GM19240 (cell line): ENCODE results near the gene HSPA8.
A peak's percentile ranks its signal among the peaks of the same experiment; 100 is the strongest.
"Not testable (repeated sequence)": the region's sequence is repeated elsewhere in the genome, so short reads cannot be mapped to it uniquely, and the experiment has no call there.

Experiments used
- DNase-seq: peaks from one replicate; pipeline ENCODE4 v3.0.0; 2011; ENCODE audit warnings: low spot score; ENCODE audit not compliant: insufficient read length

The HSPA8 gene

DNA sequence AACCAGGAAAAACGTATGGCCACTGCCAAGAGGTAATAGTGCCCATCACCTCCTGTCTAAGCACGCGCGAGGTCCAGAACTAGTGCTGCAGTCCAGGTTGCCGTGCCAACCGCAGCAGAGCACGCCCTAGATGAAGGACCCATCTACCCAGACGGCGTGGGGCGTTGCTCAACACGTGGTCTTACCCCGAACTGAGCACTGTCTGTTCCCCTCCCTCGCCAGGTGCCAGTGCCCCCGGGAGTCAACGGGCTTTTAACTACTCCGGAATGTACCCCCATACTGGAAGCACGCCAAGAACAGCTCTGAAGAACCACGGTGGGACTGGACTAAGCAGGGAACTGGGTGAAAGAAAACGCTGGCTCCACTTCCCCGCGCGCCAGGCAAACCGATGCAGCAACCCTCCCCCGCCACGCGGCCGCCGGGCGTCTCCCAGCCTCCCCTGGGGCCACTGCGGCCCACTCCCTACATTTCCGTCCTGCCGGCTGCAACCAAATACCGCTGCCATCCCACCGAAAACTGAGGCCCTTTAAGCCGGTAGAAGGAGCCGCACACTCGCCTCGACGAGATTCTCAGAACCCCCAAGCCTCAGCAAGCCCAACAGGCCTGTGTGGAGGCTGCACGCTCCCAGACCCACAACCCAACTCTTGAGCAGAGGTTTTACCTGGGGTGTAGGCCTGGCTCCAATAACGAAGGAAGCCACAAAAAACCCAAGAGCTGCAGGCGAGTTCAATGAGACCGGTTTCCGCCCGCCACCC lies at the start of gene HSPA8:
HSPA8 (minus strand) TSS at position 734 of the 755 bp plus-strand sequence. CDS start 812 bp downstream, outside the sequence.
- no peak for DNase-seq

DNA sequence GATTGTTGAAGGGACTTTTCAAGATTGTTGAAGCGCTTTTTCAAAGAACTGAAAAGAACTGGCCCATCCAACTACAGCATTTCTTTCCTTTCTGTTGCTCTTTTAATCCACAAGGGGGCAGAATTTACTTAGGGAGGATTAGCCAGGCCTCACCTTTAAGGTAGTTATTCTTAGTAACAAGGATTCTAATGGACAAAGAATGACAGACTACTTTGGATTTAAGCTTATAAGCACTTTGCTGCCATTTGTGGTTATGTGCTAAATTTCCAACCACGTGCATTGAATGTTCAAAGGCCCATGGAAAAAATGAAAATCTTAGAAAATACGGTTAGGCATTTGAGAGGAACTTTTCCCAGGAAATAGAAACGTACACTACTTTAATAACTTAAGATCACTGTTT lies 49.5 kb upstream of the HSPA8 start:
- peak; percentile 43 for DNase-seq

DNA sequence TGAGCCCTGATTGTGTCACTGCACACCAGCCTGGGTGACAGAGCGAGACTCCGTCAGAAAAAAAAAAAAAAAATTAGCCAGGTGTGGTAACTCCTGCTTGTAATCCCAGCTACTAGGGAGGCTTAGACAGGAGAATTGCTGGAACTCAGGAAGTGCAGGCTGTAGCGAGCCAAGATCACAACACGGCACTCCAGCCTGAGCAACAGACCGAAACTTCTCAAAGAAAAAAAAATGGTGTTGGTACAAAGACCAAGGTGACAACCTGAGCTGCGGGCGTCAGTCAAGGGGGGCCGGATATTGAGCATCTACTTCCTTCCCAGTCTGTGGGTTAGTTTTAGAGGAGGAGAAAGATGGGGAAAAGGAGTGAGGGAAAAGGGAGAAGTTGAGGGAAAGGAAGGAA lies 48.5 kb upstream of the HSPA8 start:
- no peak for DNase-seq

DNA sequence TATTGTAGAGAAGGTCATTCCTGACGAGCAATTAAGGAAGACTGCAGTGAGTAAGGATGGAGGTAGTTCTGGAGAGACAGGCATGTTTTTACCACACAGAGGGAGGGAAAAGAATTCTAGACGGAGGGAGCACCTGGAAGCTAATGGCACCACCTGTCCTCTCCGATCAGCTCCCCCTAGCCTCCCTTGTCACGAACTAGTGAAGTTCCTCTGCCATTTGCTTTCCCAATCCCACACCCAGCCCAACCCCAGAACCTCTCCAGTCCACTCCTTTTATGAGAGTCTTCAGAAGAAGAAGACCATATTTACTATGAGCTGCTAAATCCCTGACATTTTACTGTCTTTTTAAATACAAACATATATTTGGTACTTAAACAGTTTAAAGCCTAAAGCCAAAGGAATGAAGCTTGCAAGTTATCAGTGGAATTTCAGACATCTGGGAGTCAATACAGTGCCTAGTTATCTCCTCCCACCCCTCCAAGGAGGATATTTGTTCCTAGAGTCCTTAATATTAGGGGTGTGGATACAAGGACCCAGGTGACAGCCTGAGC lies 46.1 kb upstream of the HSPA8 start:
- DNase-seq = no peak

DNA sequence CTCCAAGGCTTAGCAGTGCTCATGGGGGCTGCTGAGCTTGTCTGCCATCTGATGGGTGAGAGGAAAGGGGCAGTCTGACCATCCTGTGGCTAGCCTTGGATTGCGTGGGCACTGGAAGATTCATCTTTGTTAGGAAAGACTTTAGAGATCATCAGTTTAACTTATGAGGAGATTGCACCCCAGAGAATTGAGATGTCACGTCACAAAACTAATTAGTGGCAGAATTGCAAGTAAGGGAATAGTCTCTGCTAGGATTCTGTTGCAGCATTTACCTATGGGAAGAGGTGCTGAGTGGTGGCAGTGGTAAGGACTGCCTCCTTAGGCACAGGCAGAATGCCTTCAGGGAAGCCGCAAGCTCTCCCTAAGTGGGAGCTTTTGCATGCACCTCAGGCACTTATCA lies 42.8 kb upstream of the HSPA8 start:
- no peak for DNase-seq

DNA sequence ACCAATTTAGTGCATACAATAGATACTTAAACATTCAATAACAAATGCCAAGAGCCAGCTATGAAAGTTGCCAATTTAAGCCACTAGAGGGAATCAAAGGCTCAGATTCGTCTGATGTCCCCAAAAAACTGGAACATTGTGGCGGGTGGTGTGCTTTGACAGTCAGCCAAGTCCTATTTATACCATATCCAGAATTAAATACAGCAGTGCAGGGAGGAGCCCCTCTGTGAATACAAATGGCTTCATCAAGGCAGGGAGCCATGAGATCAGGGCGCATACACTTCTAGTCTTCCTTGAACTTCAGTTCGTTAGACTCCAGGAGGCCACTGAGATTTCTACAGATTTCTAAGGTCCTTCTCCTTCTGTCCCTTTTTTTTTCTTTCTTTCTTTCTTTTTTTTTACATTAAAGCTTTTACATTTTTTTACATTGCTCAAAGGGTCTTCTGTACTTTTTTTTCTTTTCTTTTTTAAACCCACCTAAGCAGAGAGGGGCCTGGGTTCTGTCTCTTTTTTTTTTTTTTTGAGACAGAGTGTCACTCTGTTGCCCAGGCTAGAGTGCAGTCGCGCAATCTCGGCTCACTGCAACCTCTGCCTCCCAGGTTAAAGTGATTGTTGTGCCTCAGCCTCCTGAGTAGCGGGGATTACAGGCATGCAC lies 41.5 kb upstream of the HSPA8 start:
- no peak for DNase-seq

DNA sequence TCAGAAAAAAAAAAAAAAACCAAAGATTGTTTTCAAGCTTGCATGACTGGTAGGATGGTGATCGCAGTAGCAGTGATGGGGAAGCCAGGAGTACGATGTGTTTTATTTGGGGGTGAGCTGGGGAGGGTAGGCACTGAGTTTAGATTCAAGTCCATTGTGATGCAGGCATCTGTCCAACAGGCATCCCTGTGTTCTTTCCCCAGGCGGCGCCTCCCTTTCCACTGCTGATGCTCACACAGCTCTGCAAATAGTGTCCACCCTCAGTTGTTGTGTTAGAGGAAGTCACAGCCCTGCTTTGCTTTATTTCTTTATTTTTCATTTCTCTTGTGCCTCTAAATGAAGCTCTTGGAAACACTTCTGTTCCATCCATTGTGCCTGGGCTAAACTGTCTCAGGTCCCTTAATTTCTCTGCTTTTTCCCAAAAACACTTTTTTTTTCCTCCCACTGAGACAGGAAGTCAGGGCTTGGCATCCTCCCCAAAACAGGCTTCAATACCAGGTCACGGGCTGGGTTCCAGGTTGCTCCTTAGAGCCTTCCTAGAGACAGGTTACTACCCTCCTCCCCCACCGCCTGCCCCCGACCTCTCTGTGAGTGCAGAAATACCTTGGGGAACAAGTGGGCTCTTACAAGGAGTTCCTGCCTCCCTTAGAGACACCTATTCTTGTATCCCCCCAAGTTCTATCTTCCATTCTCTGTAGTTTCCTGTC lies 38.6 kb upstream of the HSPA8 start:
- no peak for DNase-seq

DNA sequence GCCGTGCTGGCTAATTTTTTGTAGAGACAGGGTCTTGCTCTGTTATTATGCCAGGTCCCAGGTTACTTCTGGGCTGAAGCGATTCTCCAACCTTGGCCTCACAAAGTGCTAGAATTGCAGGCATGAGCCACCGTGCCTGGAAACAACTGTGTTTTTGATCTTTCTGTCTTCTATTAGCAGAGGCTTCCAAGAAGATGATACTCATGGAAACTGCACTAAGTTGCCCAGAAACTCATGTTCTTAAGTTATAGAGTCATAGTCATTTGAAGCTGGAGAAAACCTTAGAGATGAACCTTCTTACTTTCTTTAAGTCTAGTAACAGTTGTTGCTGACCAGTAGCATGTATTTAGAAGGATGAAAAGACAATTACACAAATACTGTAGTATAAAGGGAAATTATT lies 37.1 kb upstream of the HSPA8 start:
- no peak for DNase-seq

DNA sequence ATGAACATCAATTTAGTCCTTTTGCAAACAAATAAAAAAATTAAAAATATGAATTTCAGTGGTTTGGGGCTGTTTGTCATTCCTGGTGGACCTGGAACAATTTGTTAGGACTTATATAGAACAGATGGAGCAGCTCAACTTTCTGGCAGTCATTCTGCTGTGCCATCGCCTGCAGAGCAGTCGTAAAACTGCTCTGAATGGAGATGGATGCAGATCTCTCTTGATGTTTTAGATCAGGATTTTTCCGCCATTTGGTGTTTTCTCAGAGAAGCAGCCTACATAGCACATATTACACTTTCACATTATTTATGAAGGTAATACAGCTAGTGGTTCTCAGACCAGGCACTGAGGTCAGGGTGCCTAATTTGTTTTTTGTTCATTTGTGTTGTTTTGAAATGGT lies 31.8 kb upstream of the HSPA8 start:
- no peak for DNase-seq

DNA sequence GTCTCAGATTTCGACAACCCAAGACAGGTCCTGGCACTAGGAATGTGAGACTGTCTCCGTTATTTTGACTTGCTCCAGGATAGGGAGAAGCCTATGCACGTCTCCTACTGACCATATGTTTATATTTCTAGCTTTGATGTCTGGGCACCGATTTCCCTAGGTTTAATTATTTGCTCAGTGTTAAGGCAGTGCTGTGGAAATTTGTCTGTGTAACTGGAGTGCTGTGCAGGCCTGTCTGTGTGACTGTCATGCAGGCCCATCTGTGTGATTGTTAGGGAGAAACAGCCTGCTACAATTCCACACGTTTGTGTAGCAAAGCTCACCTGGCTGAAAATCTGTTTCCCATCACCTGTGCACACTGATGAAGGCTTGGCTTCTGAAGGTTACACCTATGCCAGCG lies 29.6 kb upstream of the HSPA8 start:
- DNase-seq = no peak

DNA sequence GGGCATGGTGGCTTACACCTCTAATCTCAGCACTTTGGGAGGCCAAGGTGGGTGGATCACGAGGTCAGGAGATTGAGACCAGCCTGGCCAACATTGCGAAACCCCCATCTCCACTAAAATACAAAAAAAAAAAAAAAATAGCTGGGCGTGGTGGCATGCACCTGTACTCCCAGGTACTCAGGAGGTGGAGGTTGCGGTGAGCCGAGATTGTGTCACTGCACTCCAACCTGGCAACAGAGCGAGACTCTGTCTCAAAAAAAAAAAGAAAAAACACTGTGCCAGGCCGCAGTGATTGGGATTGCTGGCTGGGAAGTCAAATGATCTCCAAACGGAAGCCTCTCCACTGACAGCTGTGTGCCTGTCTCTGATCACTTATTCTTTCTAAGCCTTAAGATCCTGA lies 28.2 kb upstream of the HSPA8 start:
- not testable (repeated sequence) for DNase-seq

DNA sequence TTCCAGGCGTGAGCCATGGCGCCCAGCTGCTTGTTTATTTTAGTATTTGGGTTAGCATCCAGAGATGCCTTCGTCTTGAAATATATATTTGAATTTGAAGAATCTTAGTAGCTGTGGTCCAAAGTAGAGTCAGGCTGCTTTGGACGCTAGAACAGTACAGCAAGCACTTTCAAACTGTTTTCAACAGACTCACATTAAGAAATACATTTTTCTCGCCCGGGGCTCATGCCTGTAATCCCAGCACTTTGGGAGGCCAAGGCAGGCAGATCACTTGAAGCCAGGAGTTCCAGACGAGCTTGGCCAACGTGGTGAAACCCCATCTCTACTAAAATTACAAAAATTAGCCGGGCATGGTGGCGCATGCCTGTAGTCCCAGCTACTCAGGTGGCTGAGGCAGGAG lies 27.0 kb upstream of the HSPA8 start:
- DNase-seq = not testable (repeated sequence)

DNA sequence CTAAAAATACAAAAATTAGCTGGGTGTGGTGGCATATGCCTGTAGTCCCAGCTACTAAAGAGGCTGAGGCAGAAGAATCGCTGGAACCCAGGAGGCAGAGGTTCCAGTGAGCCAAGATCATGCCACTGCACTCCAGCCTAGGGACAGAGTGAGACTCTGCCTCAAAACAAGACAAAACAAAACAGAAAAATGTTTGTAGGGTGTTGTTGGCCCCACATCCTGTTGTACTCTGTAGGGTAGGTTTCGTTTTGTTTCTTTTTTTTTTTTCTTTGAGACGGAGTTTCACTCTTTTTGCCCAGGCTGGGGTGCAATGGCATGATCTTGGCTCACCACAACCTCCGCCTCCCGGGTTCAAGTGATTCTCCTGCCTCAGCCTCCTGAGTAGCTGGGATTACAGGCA lies 25.7 kb upstream of the HSPA8 start:
- not testable (repeated sequence) for DNase-seq

DNA sequence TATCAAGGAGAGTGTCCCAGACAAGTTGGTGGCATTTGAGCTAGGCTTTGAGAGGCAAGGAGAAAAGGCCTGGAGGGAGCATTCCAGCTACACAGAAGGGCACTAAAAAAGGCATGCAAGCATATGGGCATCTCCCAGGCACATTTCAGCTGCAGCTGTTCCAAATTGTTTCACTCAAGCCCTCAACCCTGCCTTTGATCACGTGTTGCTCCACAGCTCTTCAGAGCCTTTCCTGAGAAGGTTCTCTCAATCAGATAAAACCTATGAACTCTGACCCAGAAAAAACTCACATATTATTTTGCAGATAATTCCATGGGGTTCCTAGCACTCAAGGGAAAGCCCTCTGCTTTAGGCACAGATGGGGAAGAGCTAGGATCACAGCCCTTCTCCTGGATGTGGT lies 24.4 kb upstream of the HSPA8 start:
- DNase-seq = no peak

DNA sequence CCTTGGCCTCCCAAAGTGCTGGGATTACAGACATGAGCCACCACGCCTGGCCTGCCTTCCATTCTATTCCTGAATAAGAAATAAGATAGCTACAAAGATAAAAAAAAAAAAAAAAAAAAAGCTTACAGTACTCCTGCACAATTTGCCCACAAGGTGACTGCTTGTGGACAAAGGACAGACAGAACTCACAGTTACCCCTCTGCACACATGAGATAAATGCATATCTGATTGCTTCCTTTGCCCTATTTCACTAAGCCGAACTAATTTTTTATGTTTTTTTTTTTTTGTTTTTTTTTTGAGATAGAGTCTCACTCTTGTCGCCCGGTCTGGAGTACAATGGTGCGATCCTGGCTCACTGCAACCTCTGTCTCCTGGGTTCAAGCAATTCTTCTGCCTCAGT lies 23.6 kb upstream of the HSPA8 start:
- DNase-seq = no peak

DNA sequence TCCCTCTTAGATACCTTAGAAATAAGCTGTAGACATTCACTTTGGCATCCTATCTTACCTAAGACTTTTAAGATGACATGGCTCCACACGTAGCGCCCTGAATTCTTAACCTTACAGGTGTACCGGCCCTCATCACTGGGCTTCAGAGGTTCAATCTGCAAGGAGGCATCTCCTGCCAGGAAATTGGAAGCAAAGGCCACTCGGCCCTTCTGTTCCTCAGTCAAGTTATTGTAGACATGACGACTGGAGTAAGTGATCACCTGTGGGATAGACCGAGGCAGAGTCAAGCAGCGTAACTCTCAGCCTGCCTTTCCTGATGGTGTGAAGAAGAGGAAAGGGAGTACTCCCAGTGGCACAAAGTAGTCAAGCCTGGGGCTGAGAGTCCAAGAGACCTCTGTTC lies 22.5 kb upstream of the HSPA8 start:
- DNase-seq = no peak

DNA sequence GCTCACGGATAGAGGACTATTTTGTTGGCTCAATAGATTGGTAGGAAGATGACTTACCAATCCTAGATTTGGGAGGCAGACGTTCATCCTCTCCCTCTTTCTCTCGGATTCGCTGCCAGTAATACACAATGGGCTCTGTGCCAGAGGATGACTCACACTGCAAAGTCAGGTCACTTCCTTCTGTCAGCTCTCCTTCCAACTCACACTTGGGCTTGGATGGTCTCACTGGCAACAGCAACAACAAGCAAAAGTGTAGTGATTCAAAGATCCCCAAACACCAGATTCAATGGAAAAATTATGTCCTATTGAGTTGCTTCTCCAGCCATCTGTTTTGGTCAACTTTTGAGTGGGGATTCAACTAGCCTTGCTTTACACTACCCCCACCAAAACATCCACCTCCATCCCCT lies 21.7 kb upstream of the HSPA8 start:
- no peak for DNase-seq

DNA sequence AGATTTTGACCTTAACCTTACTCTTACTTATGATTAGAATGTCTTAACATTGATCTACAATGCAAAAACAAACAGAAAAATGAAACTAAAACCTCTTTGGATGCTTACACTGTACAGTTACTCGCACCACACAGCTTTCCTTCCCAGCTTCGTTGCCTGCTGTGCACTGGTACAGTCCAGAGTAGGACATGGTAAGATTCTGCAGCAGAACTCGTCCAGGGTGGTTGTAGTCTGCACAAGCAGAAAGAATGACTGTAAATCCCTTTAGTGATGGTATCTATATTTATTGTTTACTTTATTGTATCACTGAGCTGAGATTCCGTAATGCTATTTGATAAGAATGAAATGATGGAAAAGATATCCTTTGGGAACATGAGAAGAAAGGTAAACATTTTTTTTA lies 21.0 kb upstream of the HSPA8 start:
- DNase-seq = no peak

DNA sequence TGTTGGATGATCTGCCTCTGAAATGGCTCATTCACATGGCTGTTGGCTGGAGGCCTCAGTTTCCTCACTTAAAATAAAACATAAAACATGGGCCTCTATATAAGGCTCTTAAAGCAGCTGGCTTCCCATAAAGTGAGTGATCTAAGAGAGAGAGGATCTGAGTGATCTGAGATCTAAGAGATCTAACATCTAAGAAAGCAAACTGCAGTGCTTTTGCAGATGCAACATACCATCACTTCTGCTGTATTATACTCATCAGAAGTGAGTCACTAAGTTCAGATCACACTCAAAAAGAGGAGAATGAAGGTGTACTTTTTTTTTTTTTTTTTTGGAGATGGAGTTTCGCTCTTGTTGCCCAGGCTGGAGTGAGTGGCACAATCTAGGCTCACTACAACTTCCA lies 18.1 kb upstream of the HSPA8 start:
- no peak for DNase-seq

DNA sequence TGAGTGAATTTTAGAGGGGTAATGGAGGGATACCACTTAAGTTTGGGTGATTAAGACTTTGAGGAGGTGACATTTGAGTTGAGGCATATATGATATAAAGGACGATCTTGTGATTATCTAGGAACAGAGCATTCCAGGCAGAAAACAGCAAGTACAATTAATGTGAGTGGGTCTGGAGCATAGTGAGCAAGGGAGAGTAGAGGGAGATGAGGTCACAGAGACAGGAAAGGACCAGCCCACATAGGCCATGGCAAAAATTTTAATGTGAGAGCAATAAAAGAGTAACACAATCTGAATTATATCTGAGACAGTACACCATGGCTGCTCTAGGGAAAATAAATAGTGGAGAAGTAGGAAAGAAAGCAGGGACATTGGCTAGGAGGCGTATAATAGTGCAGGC lies 14.5 kb upstream of the HSPA8 start:
- no peak for DNase-seq

DNA sequence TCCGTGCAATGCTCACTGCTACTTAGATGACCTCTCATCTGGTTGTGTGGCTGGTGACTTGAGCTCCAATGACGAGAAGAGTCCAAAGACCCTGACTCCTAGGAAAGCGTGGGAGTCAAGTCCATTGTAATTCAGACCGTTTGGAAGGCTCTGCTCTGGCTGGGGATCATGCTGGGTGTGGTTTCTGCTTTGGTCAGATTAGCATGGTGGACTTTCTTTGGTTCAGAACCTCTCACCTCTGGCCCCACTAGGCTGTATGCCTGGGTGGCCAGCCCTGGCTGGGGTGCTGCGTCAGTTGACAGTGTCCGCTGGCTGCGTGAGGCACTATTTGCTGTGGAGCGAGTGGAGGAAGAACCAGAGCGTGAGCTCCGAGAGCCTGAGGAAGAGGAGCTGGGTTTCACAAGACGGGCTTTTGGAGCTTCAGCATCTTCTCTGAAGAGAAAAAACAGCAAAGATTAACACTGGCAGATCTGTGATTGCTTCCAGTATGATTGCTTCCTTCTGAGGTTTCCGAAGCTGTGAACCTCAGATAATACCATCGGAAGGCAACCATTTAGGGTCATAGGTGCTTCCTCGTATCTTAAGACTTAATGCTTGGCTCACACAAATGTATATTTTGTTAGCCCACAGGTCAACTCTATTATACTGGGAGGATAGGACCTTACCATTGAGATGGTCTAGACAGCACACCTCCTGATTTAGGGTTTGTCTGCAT lies 11.6 kb upstream of the HSPA8 start:
- no peak for DNase-seq

DNA sequence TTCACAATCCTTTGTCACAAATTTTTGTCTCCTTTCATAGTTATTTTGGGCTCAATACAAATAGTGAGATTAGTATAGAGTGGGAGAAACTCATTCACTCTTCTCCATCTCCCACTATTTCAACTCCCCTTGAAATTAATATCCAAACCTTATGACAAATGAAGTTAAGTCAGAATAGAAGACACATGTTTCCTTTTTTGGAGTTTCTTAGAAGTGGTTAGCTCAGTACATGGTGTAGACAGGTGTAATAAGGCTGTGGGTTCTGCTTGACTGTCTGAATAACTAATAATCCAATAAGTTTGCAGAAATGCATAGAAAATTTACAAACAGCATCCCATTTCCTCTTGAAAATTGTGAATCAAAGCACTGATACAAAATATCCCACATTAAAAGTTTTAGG lies 10.8 kb upstream of the HSPA8 start:
- DNase-seq = no peak
